SU-DHL-6 (cell line): ENCODE results near the gene GPR35.

Experiments used
- EZH2phosphoT487 ChIP-seq: fragments of 200-600 bp; sonication (generic), shearing (Covaris generic); conservative IDR thresholded peaks from 2 replicates; pipeline ENCODE4 v1.6.1; 2018; ENCODE audit warnings: mild to moderate bottlenecking, antibody characterized with exemption, low read length, moderate library complexity, mixed read lengths
- TF ChIP-seq, protein P1 (sequence below): fragments of 200-600 bp; sonication (generic); IDR thresholded peaks from one replicate; pipeline ENCODE4 v1.5.1; 2017; ENCODE audit warnings: antibody characterized with exemption, mild to moderate bottlenecking, low read length, moderate library complexity; ENCODE audit not compliant: insufficient read depth, poor library complexity, severe bottlenecking

DNA sequence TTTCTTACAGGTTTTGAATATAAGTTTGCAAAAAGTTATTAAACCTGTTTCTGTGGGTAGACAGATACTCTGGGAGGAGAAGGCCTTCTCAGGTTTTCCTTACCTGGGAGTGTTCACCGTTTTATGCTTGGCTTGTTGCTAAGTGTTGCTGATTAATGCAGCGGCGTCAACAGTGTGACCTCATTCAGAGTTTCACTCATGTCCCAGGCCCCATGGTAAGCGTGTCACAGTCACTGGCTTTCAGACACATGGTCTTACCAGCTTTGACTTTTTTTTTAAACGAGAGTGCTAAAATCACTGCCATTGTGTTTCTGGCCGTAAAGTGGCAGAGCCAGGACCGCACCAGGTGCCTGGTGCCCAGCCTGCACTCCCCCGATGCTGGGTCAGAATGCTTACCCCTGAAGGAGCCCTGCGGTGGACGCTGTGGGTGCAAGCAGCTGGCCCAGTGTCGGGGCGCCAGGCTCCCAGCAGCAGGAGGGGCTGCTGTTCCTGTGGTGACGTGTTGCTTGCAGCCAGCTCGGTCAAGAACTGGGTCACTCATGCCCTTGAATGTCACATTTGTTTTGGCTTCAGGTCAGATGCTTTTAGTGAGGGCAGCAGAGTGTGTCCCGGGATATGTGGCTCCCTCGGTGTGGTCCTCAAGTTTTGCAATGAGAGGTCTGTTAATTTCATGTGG is 35.3 kb upstream of the GPR35 start:
- TF ChIP-seq, protein P1, sequence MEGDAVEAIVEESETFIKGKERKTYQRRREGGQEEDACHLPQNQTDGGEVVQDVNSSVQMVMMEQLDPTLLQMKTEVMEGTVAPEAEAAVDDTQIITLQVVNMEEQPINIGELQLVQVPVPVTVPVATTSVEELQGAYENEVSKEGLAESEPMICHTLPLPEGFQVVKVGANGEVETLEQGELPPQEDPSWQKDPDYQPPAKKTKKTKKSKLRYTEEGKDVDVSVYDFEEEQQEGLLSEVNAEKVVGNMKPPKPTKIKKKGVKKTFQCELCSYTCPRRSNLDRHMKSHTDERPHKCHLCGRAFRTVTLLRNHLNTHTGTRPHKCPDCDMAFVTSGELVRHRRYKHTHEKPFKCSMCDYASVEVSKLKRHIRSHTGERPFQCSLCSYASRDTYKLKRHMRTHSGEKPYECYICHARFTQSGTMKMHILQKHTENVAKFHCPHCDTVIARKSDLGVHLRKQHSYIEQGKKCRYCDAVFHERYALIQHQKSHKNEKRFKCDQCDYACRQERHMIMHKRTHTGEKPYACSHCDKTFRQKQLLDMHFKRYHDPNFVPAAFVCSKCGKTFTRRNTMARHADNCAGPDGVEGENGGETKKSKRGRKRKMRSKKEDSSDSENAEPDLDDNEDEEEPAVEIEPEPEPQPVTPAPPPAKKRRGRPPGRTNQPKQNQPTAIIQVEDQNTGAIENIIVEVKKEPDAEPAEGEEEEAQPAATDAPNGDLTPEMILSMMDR = no peak
- TF ChIP-seq EZH2phosphoT487 = no peak
